Measurements from ENCODE around the gene ARL6IP6.

- TF ChIP-seq CTCF (conservative IDR thresholded peaks at IDR 0.05; ENCODE audit: low read length) (no peak), EZH2phosphoT487 (IDR thresholded peaks at IDR 0.05; ENCODE audit: borderline replicate concordance) (no peak)
These were observed 3.3 kb upstream of the ARL6IP6 start for GRCh38 chr2:152715112-152715511.
